WERI-Rb-1 (cell line): Measurements from ENCODE around the gene NOA1.

Source experiments
- DNase-seq: peaks from one replicate; pipeline ENCODE4 v3.0.0-alpha.2; 2020
- H3K27ac ChIP-seq: fragments of 250-450 bp; sonication (Bioruptor Pico); 2 replicates; pipeline ENCODE4 v1.5.1; 2020; ENCODE audit warnings: mild to moderate bottlenecking, moderate library complexity
- H3K27me3 ChIP-seq: fragments of 250-450 bp; sonication (Bioruptor Pico); 2 replicates; pipeline ENCODE4 v1.5.1; 2021; ENCODE audit warnings: mild to moderate bottlenecking, low read depth, moderate library complexity; ENCODE audit not compliant: insufficient read depth, severe bottlenecking
- H3K36me3 ChIP-seq: fragments of 250-450 bp; sonication (Bioruptor Pico); 2 replicates; pipeline ENCODE4 v1.5.1; 2020; ENCODE audit warnings: mild to moderate bottlenecking, moderate library complexity
- H3K4me3 ChIP-seq: 2 replicates; pipeline ENCODE4 v1.5.1; 2011; ENCODE audit warnings: low read depth, mild to moderate bottlenecking, control low read depth, low read length
- H3K9me3 ChIP-seq: fragments of 250-450 bp; sonication (Bioruptor Pico); 2 replicates; pipeline ENCODE4 v1.5.1; 2021; ENCODE audit warnings: mild to moderate bottlenecking, moderate library complexity; ENCODE audit not compliant: severe bottlenecking
- TF ChIP-seq, protein P1 (sequence below): IDR thresholded peaks from 2 replicates; pipeline ENCODE4 v1.5.1; 2011; ENCODE audit warnings: low read depth, mild to moderate bottlenecking, control low read depth, inconsistent platforms, low read length

Gene NOA1

DNA sequence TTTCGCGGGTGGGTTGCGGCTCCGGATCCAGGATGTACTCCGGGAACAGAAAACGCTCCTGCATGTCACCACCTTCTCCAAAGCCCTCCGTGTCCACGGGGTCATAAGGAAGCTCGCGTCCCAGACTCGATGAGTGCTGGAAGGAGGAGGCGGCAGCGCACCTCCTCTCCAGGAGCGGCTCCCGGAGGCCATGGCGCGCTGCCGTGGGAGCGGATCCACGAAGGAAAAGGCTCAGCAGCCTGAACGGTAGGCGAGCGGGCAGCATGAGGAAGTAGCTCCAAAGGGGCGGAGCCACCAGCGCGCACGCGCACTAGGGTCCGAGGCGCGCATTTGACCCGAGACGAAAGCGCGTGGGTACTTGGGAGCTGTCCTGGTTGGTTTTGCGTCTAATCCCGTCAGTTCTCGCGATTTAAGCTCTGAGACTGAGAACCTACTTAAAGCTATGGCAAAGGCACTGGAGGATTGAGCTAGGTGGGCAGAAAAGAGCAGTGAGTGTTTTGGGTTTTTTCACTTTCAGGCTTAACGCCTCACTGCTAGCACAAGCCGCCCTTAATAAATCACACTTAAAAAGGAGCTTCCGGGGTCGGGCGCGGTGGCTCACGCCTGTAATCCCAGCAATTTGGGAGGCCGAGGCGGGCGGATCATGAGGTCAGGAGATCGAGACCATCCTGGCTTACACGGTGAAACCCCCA lies at the start of gene NOA1:
Gene NOA1 (minus strand): TSS at position 286 of the 692 bp plus-strand sequence. CDS start 21 bp downstream, at position 265.
- TF ChIP-seq, protein P1, sequence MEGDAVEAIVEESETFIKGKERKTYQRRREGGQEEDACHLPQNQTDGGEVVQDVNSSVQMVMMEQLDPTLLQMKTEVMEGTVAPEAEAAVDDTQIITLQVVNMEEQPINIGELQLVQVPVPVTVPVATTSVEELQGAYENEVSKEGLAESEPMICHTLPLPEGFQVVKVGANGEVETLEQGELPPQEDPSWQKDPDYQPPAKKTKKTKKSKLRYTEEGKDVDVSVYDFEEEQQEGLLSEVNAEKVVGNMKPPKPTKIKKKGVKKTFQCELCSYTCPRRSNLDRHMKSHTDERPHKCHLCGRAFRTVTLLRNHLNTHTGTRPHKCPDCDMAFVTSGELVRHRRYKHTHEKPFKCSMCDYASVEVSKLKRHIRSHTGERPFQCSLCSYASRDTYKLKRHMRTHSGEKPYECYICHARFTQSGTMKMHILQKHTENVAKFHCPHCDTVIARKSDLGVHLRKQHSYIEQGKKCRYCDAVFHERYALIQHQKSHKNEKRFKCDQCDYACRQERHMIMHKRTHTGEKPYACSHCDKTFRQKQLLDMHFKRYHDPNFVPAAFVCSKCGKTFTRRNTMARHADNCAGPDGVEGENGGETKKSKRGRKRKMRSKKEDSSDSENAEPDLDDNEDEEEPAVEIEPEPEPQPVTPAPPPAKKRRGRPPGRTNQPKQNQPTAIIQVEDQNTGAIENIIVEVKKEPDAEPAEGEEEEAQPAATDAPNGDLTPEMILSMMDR = no peak
- peak; percentile 97 for DNase-seq
- Histone ChIP-seq H3K4me3 (peak within 1 kb of the TSS; percentile 97), H3K27ac (peak within 1 kb of the TSS; percentile 91), H3K36me3 (peaks cover 49% of the 10 kb centered on the region), H3K27me3 (no peaks in the 10 kb centered on the region), H3K9me3 (no peaks in the 10 kb centered on the region)

DNA sequence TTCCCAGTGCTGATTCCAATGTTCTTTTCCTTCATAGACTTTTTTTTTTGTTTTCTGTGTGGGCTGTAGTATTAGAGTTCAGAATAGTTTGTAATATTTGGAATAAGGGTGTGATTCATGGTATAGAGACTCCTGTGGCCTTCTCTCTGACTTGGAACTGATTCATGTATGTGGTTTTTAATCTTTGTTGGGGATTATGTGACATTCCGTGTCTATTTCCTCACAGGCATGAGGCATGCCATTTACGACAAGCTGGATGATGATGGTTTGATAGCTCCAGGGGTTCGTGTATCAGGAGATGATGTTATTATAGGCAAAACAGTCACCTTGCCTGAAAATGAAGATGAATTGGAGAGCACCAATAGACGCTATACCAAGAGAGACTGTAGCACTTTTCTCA lies 45.7 kb upstream of the NOA1 start:
- no peak overlapping the region for H3K4me3 ChIP-seq
- H3K27ac ChIP-seq = no peak overlapping the region
- DNase-seq = no peak
- no peaks in the 10 kb centered on the region for H3K27me3 ChIP-seq
- peaks cover 76% of the 10 kb centered on the region for H3K36me3 ChIP-seq
- no peaks in the 10 kb centered on the region for H3K9me3 ChIP-seq
- TF ChIP-seq, protein P1 = no peak

DNA sequence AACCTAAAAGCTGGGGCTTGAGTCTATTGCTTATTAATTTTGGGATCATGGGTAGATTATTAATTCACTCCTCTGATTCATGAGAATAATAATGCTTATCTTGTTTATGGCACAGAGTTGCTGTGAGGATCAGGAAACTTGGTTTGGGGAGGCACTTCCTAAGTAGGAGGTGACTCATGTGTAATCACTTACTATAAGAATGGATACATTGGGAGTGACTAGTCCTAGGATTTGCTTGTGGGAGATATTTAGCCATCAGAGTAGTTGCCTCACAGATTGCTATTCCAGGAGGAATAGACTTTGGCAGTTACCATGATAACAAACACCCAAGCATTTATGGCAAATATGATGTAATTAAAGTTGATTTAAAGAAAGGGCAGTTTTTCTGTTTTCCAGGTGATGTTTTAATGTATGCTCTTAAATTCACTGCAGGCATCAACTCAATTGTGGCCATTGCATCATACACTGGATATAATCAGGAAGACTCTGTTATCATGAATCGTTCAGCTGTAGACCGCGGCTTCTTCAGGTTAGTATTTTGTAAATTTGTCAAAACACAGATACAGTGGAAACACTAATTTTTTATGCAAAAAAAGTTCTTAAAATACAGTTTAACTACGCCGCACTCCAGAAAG lies 43.2 kb upstream of the NOA1 start:
- no peak for DNase-seq

DNA sequence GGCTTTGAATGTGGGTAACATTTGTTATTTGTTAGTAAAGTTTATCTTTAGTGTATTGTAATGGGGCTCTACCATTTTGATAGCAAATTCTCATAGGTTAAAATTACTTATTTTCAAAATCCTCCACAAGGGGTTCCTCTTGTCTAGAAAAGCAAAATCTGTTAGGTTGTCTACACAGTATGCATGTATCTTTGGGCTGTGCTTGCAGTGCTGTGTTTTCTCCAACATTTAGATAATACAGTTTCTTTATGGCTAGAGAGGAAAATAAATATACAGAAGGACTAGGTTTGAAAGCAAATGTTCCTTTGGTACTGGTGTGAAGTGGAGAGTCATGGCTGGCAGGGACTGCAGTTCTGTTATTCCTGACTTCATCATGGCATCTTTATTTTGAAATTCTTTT lies 41.6 kb upstream of the NOA1 start:
- no peaks in the 10 kb centered on the region for H3K9me3 ChIP-seq
- TF ChIP-seq, protein P1 = no peak
- H3K27ac ChIP-seq = no peak overlapping the region
- no peak for DNase-seq
- no peak overlapping the region for H3K4me3 ChIP-seq
- H3K36me3 ChIP-seq = peaks cover 65% of the 10 kb centered on the region
- no peaks in the 10 kb centered on the region for H3K27me3 ChIP-seq

More for the DNA sequence above, 43.2 kb upstream of the NOA1 start:
- Histone ChIP-seq H3K27me3 (no peaks in the 10 kb centered on the region), H3K36me3 (peaks cover 70% of the 10 kb centered on the region), H3K4me3 (no peak overlapping the region), H3K27ac (no peak overlapping the region), H3K9me3 (no peaks in the 10 kb centered on the region)
- TF ChIP-seq, protein P1 = no peak

DNA sequence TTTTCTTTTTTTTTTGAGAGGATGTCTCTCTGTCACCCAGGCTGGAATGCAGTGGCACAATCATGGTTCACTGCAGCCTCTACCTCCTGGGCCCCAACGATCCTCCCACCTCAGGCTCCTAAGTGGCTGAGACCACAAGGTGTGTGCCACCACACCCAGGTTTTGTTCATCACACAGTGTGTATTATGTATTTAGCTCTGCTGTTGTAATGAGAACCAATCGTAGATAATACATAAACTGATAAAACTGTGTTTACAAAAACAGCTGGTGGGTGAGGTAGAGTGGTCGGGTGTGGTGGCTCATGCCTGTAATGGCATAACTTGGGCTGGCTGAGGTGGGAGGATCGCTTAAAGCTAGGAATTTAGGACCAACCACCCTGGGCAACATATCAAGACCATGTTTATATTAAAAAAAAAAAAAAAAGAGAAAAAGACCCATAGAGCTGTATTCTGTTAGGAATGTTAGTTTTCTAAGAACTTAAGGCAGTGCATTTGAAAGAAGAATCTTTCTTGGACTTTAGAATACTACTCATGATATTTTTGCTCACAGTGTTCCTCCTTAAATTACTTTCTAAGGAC lies 36.2 kb upstream of the NOA1 start:
- Histone ChIP-seq H3K9me3 (no peaks in the 10 kb centered on the region), H3K27me3 (no peaks in the 10 kb centered on the region), H3K4me3 (no peak overlapping the region), H3K27ac (no peak overlapping the region), H3K36me3 (peaks cover 73% of the 10 kb centered on the region)
- TF ChIP-seq, protein P1 = no peak
- DNase-seq = no peak
